CD4-positive, alpha-beta T cell treated with Interleukin-4 for 1 hour (primary cell): ENCODE data around the gene ACTG1.

Source experiments
- DNase-seq, 2 donors: peaks; one replicate each; pipeline ENCODE4 v3.0.0-alpha.2; 2020 to 2022

The ACTG1 gene

GRCh38 chr17:81512562-81513371 lies at the start of gene ACTG1:
TSS of gene ACTG1 (minus strand) at chr17:81512799. CDS start at chr17:81512354, 445 bp downstream.
- peak; percentile 94 to 95 for DNase-seq

DNA sequence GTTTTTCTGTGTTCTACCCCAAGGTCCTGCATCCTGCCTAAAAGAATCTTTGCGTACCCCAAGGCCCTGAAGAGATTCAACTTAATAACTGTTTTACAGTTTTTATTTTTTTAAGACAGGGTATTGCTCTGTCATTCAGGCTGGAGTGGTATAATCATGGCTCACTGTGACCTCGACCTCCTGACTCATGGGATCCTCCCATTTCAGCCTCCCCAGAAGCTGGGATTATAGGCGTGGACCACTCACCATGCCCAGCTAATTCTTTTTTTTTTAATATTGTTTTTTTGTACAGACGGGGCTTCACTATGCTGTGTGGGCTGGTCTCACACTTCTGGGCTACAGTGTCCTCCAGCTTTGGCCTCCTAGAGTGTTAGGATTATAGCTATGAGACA lies 48.9 kb upstream of the ACTG1 start:
- no peak for DNase-seq

- no peak for DNase-seq
Observed at GRCh38 chr17:81558941-81559806, 46.6 kb upstream of the ACTG1 start.

DNA sequence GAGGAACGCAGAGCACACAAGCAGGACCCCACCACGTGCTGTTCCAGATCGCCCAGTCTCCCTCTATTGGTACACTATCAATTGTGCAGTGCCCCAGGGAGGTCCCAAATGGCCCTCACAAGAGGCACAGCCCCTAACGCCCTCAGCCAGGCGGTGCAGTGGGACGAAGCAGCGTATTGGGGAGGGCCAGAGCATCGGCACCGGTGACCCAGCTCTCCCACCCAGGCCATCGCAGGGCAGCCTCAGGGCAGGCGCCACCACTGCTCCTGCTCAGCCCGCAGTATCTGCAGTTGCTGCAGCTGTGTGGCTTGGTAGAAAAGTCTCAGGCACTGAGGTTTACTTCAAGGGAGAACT lies 45.5 kb upstream of the ACTG1 start:
- DNase-seq = no peak

DNA sequence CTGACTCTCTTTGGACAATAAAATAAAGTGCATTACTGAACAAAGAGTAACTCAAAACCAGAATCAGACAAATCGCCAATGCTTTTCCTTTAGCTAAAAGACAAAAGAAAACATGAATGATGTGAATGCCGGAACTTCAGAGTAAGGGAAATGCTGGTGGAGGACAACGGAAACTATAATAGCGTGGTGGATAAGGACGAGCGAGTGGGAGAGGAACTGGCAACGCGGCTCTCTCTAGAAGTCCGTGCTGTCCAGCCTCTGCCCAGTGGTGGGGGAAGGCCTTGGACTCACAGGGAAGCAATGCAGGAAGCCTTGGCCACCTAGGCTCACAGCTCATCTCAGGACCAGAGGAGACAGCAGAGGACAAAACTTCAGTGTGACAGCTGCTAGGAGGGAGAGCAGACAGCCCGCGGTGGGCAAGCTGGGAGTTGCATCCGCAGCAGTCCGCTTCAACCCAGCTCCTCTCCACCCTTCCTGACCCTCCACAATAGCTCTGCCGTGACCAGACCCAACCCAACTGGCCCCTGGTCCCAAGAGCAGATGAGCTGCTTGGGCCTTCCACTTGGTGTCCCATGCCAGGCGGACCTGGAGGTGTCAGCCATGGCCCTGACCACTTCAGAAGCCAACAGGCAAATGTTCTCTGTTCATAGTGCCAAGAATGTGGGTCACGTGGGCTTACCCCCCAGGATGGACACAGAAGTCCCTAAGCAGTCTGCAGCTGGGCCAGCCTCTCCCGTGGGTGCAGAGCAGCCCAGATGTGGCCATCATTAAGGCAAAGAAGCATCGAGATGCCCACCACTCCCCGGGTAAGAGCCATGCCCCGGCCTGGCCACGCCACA lies 44.9 kb upstream of the ACTG1 start:
- no peak for DNase-seq

DNA sequence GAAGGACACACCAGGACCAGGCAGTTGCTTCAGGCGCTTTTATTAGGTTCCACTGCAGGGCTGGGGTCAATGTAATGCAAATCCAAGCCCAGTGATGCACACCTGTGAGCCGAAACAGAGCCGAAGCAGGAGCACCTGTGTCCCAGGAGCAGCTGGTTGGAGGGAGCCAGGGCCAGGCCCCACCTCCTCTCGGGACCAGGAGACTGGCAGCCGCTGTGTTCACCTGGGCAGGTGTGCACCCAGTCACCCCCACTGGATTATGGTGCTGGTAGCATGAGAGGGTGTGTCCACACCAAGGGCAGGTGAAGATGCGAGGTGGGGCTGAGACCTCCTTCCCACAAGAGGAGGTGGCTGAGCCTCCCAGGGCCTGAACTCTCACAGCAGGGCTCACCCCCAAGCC lies 44.3 kb upstream of the ACTG1 start:
- DNase-seq = no peak

- DNase-seq = no peak
Observed at GRCh38 chr17:81556175-81556691, 43.6 kb upstream of the ACTG1 start.

DNA sequence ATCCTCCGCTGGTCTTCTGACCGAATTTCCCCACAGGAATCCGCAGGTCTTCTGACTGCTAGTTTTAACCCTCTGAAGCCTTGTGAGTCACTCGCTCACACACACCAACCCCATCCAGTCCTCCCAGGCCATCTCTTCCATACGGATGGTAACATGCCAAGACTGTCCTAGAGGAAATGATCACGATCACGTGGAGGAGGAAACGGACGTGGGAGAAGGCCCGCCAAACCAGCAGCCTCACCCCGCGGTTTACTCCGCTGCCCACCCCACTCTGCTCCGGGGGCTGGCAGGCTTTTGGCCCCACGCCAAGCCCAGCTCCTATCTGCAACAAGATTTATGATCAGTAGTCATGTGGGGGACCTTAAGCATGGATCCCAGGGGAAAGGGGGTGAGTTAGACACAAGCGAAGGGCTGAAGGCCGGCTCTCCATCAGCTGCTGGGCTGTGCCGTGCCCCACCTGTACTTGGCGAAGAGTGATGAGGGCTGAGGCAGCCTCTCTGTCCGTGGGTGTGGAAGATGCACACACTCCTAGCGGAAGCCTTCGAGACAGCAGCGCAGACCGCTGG lies 41.1 kb upstream of the ACTG1 start:
- DNase-seq = no peak

- peak; percentile 74 to 81 for DNase-seq
Observed at GRCh38 chr17:81553018-81553615, 40.5 kb upstream of the ACTG1 start.

DNA sequence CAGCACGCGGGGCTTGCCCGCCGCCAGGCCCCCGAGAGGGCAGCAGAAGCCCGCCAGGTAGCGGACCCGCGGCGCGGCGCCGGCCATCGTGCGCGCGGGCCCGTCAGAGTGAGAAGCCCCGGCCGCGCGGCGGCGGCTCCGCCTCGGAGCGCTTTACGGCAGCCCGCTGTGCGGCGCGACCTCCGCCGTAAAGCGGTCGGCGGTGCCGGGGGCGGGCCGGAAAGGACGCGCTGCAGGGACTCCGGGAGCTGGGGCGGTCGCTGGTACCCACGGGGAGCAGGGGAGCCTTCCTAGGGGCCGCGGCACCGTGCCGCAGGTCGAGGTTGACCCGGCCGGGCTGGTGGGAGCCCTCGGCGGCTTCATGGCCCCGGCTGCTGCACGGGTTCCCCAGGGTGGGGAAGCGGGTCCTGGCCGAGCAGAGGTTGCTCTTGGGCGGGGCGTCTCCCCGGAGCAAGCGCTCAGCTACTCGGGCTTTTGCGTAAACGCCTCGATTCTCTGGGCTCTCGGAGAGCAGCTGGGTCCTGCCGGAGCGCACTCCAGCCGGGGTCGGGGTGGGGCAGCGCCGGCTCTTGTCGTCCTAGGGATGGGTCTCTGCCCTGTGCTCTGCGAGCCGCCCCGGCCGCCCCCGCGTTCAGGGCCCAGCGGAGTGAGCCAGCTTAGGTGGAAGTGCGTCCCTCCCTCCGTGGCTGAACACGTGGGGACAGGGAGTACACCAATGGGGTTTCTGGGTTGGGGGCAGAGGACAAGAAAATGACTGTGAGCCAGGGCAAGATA lies 39.8 kb upstream of the ACTG1 start, which contains the start of gene FAAP100:
Gene FAAP100, minus strand, starts transcription at position 110 of the 774 bp plus-strand sequence. Its CDS starts 23 bp downstream, at position 87.
- peak; percentile 73 to 82 for DNase-seq

GRCh38 chr17:81551458-81552243 lies 39.1 kb upstream of the ACTG1 start:
- no peak for DNase-seq

GRCh38 chr17:81550830-81551457 lies 38.3 kb upstream of the ACTG1 start:
- DNase-seq = no peak

- DNase-seq = no peak
Observed at GRCh38 chr17:81550285-81550684, 37.7 kb upstream of the ACTG1 start.

GRCh38 chr17:81549826-81550225 lies 37.2 kb upstream of the ACTG1 start:
- DNase-seq = no peak

GRCh38 chr17:81549031-81549557 lies 36.5 kb upstream of the ACTG1 start:
- no peak for DNase-seq

GRCh38 chr17:81547614-81547982 lies 35.0 kb upstream of the ACTG1 start:
- no peak for DNase-seq

DNA sequence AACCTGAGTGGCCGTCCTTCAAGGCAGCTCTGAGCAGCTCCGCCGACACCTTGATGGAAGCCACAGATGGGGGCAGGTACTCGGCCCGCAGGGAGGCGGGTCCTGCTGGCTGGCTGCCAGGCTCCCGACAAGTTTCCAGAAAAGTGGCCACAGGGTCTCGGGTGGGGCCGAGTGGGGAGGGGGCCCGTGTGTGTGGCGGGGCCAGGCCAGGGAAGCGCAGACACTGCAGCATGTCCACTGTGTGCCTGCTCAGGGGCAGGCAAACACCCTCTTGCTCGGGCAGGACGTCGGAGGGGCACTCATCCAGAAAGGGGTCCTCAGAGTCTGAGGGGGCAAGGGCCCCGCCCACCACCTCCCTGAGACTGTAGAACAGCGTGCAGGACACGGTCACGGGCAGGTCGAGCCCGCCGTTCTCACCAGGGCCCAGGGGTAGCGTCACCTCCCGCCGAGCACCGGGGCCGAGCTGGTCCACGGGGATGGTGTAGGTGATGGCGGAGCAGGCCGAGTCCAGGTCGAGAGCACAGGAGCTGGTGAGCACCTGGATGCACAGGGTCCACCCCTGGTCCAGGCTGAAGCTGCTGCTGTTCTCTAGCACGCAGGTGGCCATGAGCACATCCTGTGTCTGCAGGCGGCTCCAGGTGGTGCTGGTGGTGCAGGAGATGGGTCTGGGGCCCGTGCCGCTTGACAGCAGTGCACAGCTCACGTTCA lies 34.5 kb upstream of the ACTG1 start:
- no peak for DNase-seq

- no peak for DNase-seq
Observed at GRCh38 chr17:81545160-81545949, 32.8 kb upstream of the ACTG1 start.
